ENCODE measurements around the gene TMEM91.

TMEM91 gene

GRCh38 chr19:41376241-41376997 lies at the start of gene TMEM91:
TMEM91 (plus strand) TSS chr19:41376533; CDS start chr19:41378310, 1,777 bp downstream.
- H3K4me3 ChIP-seq (ENCODE audit: low read depth, low read length) = peak within 1 kb of the TSS; percentile 28
- TF ChIP-seq, protein P1, sequence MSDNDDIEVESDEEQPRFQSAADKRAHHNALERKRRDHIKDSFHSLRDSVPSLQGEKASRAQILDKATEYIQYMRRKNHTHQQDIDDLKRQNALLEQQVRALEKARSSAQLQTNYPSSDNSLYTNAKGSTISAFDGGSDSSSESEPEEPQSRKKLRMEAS (IDR thresholded peaks at IDR 0.05; ENCODE audit: low read depth, low read length) = no peak
- TF ChIP-seq CTCF (IDR thresholded peaks at IDR 0.05; ENCODE audit: low read depth, low read length) (no peak), POLR2A (IDR thresholded peaks at IDR 0.05; ENCODE audit: extremely low read depth, insufficient read length) (no peak), MYC (IDR thresholded peaks at IDR 0.05; ENCODE audit: low read depth, low read length) (no peak)
- DNase-seq (ENCODE audit: low read depth) = no peak

- no peak for DNase-seq (ENCODE audit: low read depth)
- TF ChIP-seq, protein P1 (IDR thresholded peaks at IDR 0.05; ENCODE audit: low read depth, low read length) = peak; percentile 39; the same call in 1 of the 2 replicates
- TF ChIP-seq CTCF (IDR thresholded peaks at IDR 0.05; ENCODE audit: low read depth, low read length) = no peak
- H3K4me3 ChIP-seq (ENCODE audit: low read depth, low read length) = peak overlapping the region; percentile 25
These were observed 49.2 kb upstream of the TMEM91 start for GRCh38 chr19:41327076-41327575.

- peak overlapping the region; percentile 25 for H3K4me3 ChIP-seq (ENCODE audit: low read depth, low read length)
- peak; percentile 91 for DNase-seq (ENCODE audit: low read depth)
- TF ChIP-seq, protein P1 (IDR thresholded peaks at IDR 0.05; ENCODE audit: low read depth, low read length) = peak; percentile 57
- TF ChIP-seq MYC (IDR thresholded peaks at IDR 0.05; ENCODE audit: low read depth, low read length) (peak; percentile 69), CTCF (IDR thresholded peaks at IDR 0.05; ENCODE audit: low read depth, low read length) (no peak)
These were observed 48.7 kb upstream of the TMEM91 start for GRCh38 chr19:41327576-41328156.

- DNase-seq (ENCODE audit: low read depth) = no peak
- peak overlapping the region; percentile 25 for H3K4me3 ChIP-seq (ENCODE audit: low read depth, low read length)
- TF ChIP-seq CTCF (IDR thresholded peaks at IDR 0.05; ENCODE audit: low read depth, low read length) (no peak), POLR2A (IDR thresholded peaks at IDR 0.05; ENCODE audit: extremely low read depth, insufficient read length) (no peak), MYC (IDR thresholded peaks at IDR 0.05; ENCODE audit: low read depth, low read length) (no peak)
- TF ChIP-seq, protein P1 (IDR thresholded peaks at IDR 0.05; ENCODE audit: low read depth, low read length) = no peak
These were observed 48.0 kb upstream of the TMEM91 start for GRCh38 chr19:41328157-41328841.

GRCh38 chr19:41328842-41329225 lies 47.5 kb upstream of the TMEM91 start:
- TF ChIP-seq, protein P1 (IDR thresholded peaks at IDR 0.05; ENCODE audit: low read depth, low read length) = no peak
- TF ChIP-seq POLR2A (IDR thresholded peaks at IDR 0.05; ENCODE audit: extremely low read depth, insufficient read length) (no peak), CTCF (IDR thresholded peaks at IDR 0.05; ENCODE audit: low read depth, low read length) (no peak), MYC (IDR thresholded peaks at IDR 0.05; ENCODE audit: low read depth, low read length) (no peak)
- H3K4me3 ChIP-seq (ENCODE audit: low read depth, low read length) = no peak overlapping the region
- DNase-seq (ENCODE audit: low read depth) = peak; percentile 72
